SU-DHL-6 (cell line): ENCODE measurements around the gene COL4A2.

ENCODE experiments used
- H2AFZ ChIP-seq: fragments of 200-600 bp; sonication (generic); 2 replicates; pipeline ENCODE4 v1.6.1; 2014; ENCODE audit warnings: low read depth, mild to moderate bottlenecking, moderate library complexity, mixed read lengths, antibody characterized with exemption, low read length; ENCODE audit not compliant: severe bottlenecking
- H3F3A ChIP-seq: fragments of 200-600 bp; shearing (Covaris generic); 2 replicates; pipeline ENCODE4 v1.6.0; 2016; ENCODE audit warnings: antibody characterized with exemption, mild to moderate bottlenecking; ENCODE audit not compliant: insufficient read depth
- H3K27ac ChIP-seq: fragments of 200-600 bp; sonication (generic); 2 replicates; pipeline ENCODE4 v1.5.1; 2016; ENCODE audit warnings: low read depth, mild to moderate bottlenecking, low read length, moderate library complexity, mixed read lengths
- H3K27me3 ChIP-seq: fragments of 200-600 bp; sonication (generic), shearing (Covaris generic); 2 replicates; pipeline ENCODE4 v1.6.0; 2014; ENCODE audit warnings: mild to moderate bottlenecking, low read length
- H3K36me3 ChIP-seq: fragments of 200-600 bp; sonication (generic); 2 replicates; pipeline ENCODE4 v1.6.1; 2014; ENCODE audit warnings: mild to moderate bottlenecking, low read length, mixed read lengths
- H3K4me2 ChIP-seq: fragments of 300-600, 200-600 bp; shearing (Covaris generic), sonication (generic); 2 replicates; pipeline ENCODE4 v1.6.0; 2014; ENCODE audit warnings: low read length, low read depth, mild to moderate bottlenecking; ENCODE audit not compliant: poor library complexity, severe bottlenecking
- H3K4me3 ChIP-seq: fragments of 200-600 bp; sonication (generic); 2 replicates; pipeline ENCODE4 v1.5.1; 2014; ENCODE audit warnings: antibody characterized with exemption, low read length, mild to moderate bottlenecking, mixed read lengths; ENCODE audit not compliant: insufficient read depth, poor library complexity, severe bottlenecking
- H3K79me2 ChIP-seq: fragments of 200-600 bp; sonication (generic); 2 replicates; pipeline ENCODE4 v1.6.1; 2014; ENCODE audit warnings: mild to moderate bottlenecking, low read length, moderate library complexity; ENCODE audit not compliant: insufficient read depth
- H3K9ac ChIP-seq: fragments of 200-600 bp; sonication (generic); 2 replicates; pipeline ENCODE4 v1.7.0; 2014; ENCODE audit warnings: mild to moderate bottlenecking, low read length
- H3K9me2 ChIP-seq: fragments of 200-600 bp; sonication (generic); replicated peaks from 2 replicates; pipeline ENCODE4 v1.6.1; 2014; ENCODE audit warnings: low read length; ENCODE audit not compliant: insufficient read depth
- H3K9me3 ChIP-seq: fragments of 200-600 bp; sonication (generic); 2 replicates; pipeline ENCODE4 v1.6.1; 2014; ENCODE audit warnings: low read length, mixed read lengths; ENCODE audit not compliant: insufficient read depth
- H4K20me1 ChIP-seq: fragments of 200-600 bp; sonication (generic); 2 replicates; pipeline ENCODE4 v1.6.1; 2014; ENCODE audit warnings: low read depth, mild to moderate bottlenecking, antibody characterized with exemption, low read length, moderate library complexity, mixed read lengths
- CTCF ChIP-seq: fragments of 200-600 bp; sonication (generic); IDR thresholded peaks from one replicate; pipeline ENCODE4 v1.5.1; 2017; ENCODE audit warnings: antibody characterized with exemption, mild to moderate bottlenecking, low read length, moderate library complexity; ENCODE audit not compliant: insufficient read depth, poor library complexity, severe bottlenecking
- EZH2phosphoT487 ChIP-seq: fragments of 200-600 bp; sonication (generic), shearing (Covaris generic); conservative IDR thresholded peaks from 2 replicates; pipeline ENCODE4 v1.6.1; 2018; ENCODE audit warnings: mild to moderate bottlenecking, antibody characterized with exemption, low read length, moderate library complexity, mixed read lengths

COL4A2 gene

DNA sequence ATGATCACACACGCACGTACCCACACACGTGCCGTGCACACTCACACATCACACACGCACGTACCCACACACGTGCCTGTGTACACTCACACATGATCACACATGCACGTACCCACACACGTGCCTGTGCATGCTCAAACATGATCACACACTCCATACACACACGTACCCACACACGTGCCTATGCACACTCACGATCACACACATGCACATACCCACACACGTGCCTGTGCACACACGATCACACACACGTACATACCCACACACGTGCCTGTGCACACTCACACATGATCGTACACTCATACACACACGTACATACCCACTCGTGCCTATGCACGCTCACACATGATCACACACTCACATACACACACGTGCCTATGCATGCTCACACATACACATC lies 167.6 kb downstream of the COL4A2 start:
- H3K4me3 ChIP-seq, result no peak overlapping the region

DNA sequence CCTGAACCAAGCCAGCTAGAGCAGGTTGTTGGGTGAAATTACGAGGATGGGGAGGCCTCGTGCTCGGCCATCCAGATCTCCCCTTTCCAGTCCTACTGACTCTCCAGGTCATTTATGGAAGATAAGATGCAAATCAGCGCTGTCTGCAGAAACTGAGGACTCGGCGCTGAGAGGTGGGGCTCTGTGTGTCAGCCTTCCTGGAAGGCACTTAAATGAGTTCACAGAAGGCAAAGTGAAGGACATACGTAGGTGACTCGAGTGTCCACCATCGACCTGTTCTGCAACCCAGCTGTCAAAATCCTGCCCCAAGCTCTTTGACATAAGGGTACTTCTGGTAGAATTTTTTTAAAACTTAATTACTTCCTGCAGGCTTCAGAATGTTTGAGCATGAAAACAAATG lies 168.0 kb downstream of the COL4A2 start:
- Histone ChIP-seq H3K9me2 (no peaks in the 10 kb centered on the region), H3K9me3 (no peaks in the 10 kb centered on the region), H2AFZ (no peak overlapping the region), H3K27me3 (no peaks in the 10 kb centered on the region), H3K4me3 (no peak overlapping the region), H3F3A (no peaks in the 10 kb centered on the region), H4K20me1 (no peaks in the 10 kb centered on the region), H3K36me3 (no peaks in the 10 kb centered on the region), H3K79me2 (no peaks in the 10 kb centered on the region), H3K9ac (no peak overlapping the region), H3K27ac (no peak overlapping the region), H3K4me2 (no peak overlapping the region)
- TF ChIP-seq CTCF (no peak), EZH2phosphoT487 (no peak)

More for the DNA sequence above, 167.6 kb downstream of the COL4A2 start:
- Histone ChIP-seq H3K4me2 (no peak overlapping the region), H3K27me3 (no peaks in the 10 kb centered on the region), H3K9ac (no peak overlapping the region), H3K36me3 (no peaks in the 10 kb centered on the region), H3K9me2 (no peaks in the 10 kb centered on the region), H3F3A (no peaks in the 10 kb centered on the region), H3K79me2 (no peaks in the 10 kb centered on the region), H2AFZ (no peak overlapping the region), H4K20me1 (no peaks in the 10 kb centered on the region), H3K27ac (no peak overlapping the region), H3K9me3 (no peaks in the 10 kb centered on the region)
- TF ChIP-seq EZH2phosphoT487 (no peak), CTCF (no peak)

DNA sequence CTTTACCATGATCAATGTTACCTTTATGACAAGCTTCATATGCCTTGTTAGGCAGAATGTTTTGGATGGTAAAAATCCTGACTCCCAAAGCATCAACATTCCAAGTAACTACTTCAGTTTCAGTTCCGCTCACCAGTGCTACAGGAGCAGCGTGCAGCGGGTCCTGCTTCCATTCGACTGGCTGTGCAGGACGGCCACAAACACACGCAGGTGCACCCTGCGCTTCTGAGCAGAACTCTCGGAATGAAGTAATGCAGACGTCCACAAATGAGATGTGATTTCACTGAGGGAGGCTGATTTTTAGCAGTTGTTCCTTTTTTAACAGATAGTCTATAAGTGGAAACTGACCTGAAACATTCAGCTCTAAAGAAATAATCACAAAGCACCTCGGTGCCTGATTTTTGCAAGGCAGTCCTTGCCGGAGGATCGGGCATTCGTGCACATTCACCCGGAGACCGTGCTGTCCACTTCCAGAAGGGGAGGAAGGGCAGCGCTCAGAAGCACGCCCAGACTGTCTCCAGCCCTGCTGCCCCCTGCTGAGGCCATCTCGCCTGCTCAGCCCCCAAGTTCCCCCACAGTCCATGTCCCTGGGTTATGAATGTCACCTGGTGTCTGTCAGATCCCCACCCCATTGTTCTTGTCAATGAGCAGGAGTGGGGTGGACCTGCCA lies 168.6 kb downstream of the COL4A2 start:
- Histone ChIP-seq H3K27me3 (no peaks in the 10 kb centered on the region), H3F3A (no peaks in the 10 kb centered on the region), H3K4me3 (no peak overlapping the region), H3K36me3 (no peaks in the 10 kb centered on the region), H3K4me2 (no peak overlapping the region), H3K27ac (no peak overlapping the region), H3K9me3 (no peaks in the 10 kb centered on the region), H3K9ac (no peak overlapping the region), H2AFZ (no peak overlapping the region), H3K9me2 (no peaks in the 10 kb centered on the region), H4K20me1 (no peaks in the 10 kb centered on the region), H3K79me2 (no peaks in the 10 kb centered on the region)
- no peak for TF ChIP-seq EZH2phosphoT487
- TF ChIP-seq CTCF, result no peak
